HepG2 (cell line): ENCODE measurements around the gene SNX13. TPM values are rescaled to one million over a fixed set of nuclear protein-coding genes. Genes with fewer than 3 reads are reported as not detected.

Experiments
- ATAC-seq: fragments of 200-7000 bp; cut with Tn5 transposase; 3 replicates; pipeline ENCODE4 v1.9.1; 2020; ENCODE audit warnings: mild to moderate bottlenecking, moderate library complexity
- BruUV-seq: library from RNA; stranded (reverse); fragments of 400-500 nt; replicated peaks from 2 replicates; lab custom pipeline; 2021; lab: Mats Ljungman, UMichigan
- CTCF ChIA-PET: fragments of 300-600 bp; formaldehyde crosslinking; extraction: SDS; loops from one replicate; lab custom pipeline; 2021; ENCODE audit warnings: low total read pairs, inconsistent platforms, low intra/inter-chr PET ratio; lab: Yijun Ruan, JAX
- POLR2A ChIA-PET: fragments of 350-600 bp; sonication (Branson Sonifier 250); formaldehyde crosslinking; loops from one replicate; lab custom pipeline; 2020; ENCODE audit warnings: antibody characterized with exemption, inconsistent platforms; lab: Yijun Ruan, JAX
- DNase-seq: peaks from one replicate; pipeline ENCODE4 v3.0.0-alpha.2; 2015; ENCODE audit warnings: low spot score
- FAIRE-seq: peaks from 3 replicates; lab custom pipeline; 2011; peaks lifted over from hg19 to GRCh38; lab: Jason Lieb, UNC
- H2AFZ ChIP-seq: one replicate; pipeline ENCODE4 v1.6.1; 2011; ENCODE audit warnings: low read length, inconsistent platforms
- H3K27ac ChIP-seq: fragments of 300-600 bp; 3 replicates; pipeline ENCODE4 v1.8.0; 2011; ENCODE audit warnings: mixed run types, mild to moderate bottlenecking, mixed read lengths, low read length, inconsistent platforms; ENCODE audit not compliant: insufficient read depth; ENCODE audit errors: extremely low read length
- H3K27me3 ChIP-seq, 2 experiments: fragments of 200-600 bp in 1 of 2; 2 replicates in 1 of 2; 3 replicates in 1 of 2; pipeline versions ENCODE4 v1.6.0 to v1.8.0; 2011; ENCODE audit warnings: low read length in 2 of 2, mild to moderate bottlenecking in 2 of 2, moderate library complexity in 2 of 2, inconsistent platforms in 1 of 2; ENCODE audit not compliant: insufficient read depth in 2 of 2, control insufficient read depth in 1 of 2
- H3K36me3 ChIP-seq, 2 experiments: fragments of 200-600 bp in 1 of 2; replicated peaks in 1 of 2; 2 replicates in 1 of 2; 3 replicates in 1 of 2; pipeline versions ENCODE4 v1.5.1 to v1.8.0; 2011; ENCODE audit warnings: low read length in 2 of 2, inconsistent platforms in 1 of 2; ENCODE audit not compliant: insufficient read depth in 2 of 2, control insufficient read depth in 1 of 2
- H3K4me1 ChIP-seq: 2 replicates; pipeline ENCODE4 v1.5.1; 2012; ENCODE audit warnings: low read length, inconsistent platforms; ENCODE audit not compliant: insufficient read depth
- H3K4me2 ChIP-seq: 2 replicates; pipeline ENCODE4 v1.6.0; 2011; ENCODE audit warnings: low read depth, low read length, inconsistent platforms
- H3K4me3 ChIP-seq, 3 experiments: fragments of 200-600 bp in 1 of 3; sonication (generic), shearing (Covaris generic) in 1 of 3; replicated peaks in 1 of 3; 2 replicates each; pipeline ENCODE4 v1.5.1; 2011 to 2016; ENCODE audit warnings: low read length in 3 of 3, inconsistent platforms in 2 of 3, low read depth in 2 of 3, mild to moderate bottlenecking in 2 of 3, control low read depth in 1 of 3, mixed read lengths in 1 of 3; ENCODE audit not compliant: insufficient read depth in 1 of 3
- H3K79me2 ChIP-seq: one replicate; pipeline ENCODE4 v1.6.1; 2011; ENCODE audit warnings: low read length, inconsistent platforms; ENCODE audit not compliant: insufficient read depth
- H3K9ac ChIP-seq: 2 replicates; pipeline ENCODE4 v1.6.0; 2011; ENCODE audit warnings: mild to moderate bottlenecking, low read depth, low read length, inconsistent platforms; ENCODE audit not compliant: insufficient read depth
- H3K9me3 ChIP-seq: 2 replicates; pipeline ENCODE4 v1.5.1; 2012; ENCODE audit warnings: mild to moderate bottlenecking, low read length
- H4K20me1 ChIP-seq: 2 replicates; pipeline ENCODE4 v1.6.0; 2011; ENCODE audit warnings: inconsistent platforms, mild to moderate bottlenecking, low read length, moderate library complexity; ENCODE audit not compliant: insufficient read depth
- ARID2 ChIP-seq: sonication (generic); formaldehyde crosslinking; IDR thresholded peaks from 2 replicates; pipeline ENCODE4 v1.8.1; 2022; ENCODE audit warnings: mild to moderate bottlenecking, missing genetic modification reagents, borderline replicate concordance
- DR1 ChIP-seq: sonication (generic); formaldehyde crosslinking; IDR thresholded peaks from 2 replicates; pipeline ENCODE4 v1.8.0; 2021; ENCODE audit warnings: mild to moderate bottlenecking, missing genetic modification reagents, inconsistent platforms
- MYC ChIP-seq: sonication (generic); formaldehyde crosslinking; IDR thresholded peaks from 2 replicates; pipeline ENCODE4 v1.9.0; 2021; ENCODE audit warnings: missing genetic modification reagents, borderline replicate concordance
- NFKB2 ChIP-seq: sonication (generic); formaldehyde crosslinking; IDR thresholded peaks from 2 replicates; pipeline ENCODE4 v1.4.0; 2020; ENCODE audit warnings: missing genetic modification reagents, borderline replicate concordance
- REXO4 ChIP-seq: sonication (generic); formaldehyde crosslinking; IDR thresholded peaks from 2 replicates; pipeline ENCODE4 v1.8.0; 2022; ENCODE audit warnings: missing genetic modification reagents, mild to moderate bottlenecking, borderline replicate concordance
- TGIF2 ChIP-seq: IDR thresholded peaks from 2 replicates; pipeline ENCODE4 v1.6.1; 2016; ENCODE audit warnings: control low read depth, missing compliant biosample characterization
- U2AF2 ChIP-seq: fragments of 200-400 bp; formaldehyde crosslinking; IDR thresholded peaks from 2 replicates; pipeline ENCODE4 v1.6.1; 2017; ENCODE audit warnings: low read depth, mild to moderate bottlenecking, low read length
- ZBTB2 ChIP-seq: sonication (generic); formaldehyde crosslinking; IDR thresholded peaks from 2 replicates; pipeline ENCODE4 v1.8.0; 2022; ENCODE audit warnings: low read depth, missing genetic modification reagents
- ZNF205 ChIP-seq: IDR thresholded peaks from 2 replicates; pipeline ENCODE4 v1.6.1; 2018; ENCODE audit warnings: missing biosample characterization, missing genetic modification reagents
- ZNF878 ChIP-seq: sonication (generic); formaldehyde crosslinking; IDR thresholded peaks from 2 replicates; pipeline ENCODE4 v1.8.1; 2023; ENCODE audit warnings: mild to moderate bottlenecking, missing genetic modification reagents, moderate library complexity
- ZSCAN22 ChIP-seq: sonication (generic); formaldehyde crosslinking; IDR thresholded peaks from 2 replicates; pipeline ENCODE4 v1.4.0; 2020; ENCODE audit warnings: mild to moderate bottlenecking, missing genetic modification reagents
- WGBS: methylation state at CpG from one replicate; pipeline ENCODE4 v1.1.6; 2017; ENCODE audit warnings: low lambda C conversion rate; 5-methylcytosine and 5-hydroxymethylcytosine counted together
- in situ Hi-C: cut with HindIII; loops from 2 replicates; pipeline ENCODE4 v1.10.0; 2017; ENCODE audit warnings: low pct_unique_long_range_greater_than_20kb; ENCODE audit not compliant: extremely low pct_ligation_motif_present
- intact Hi-C: fragments of 100-400 bp; cut with micrococcal nuclease; formaldehyde crosslinking; loops from one replicate; pipeline ENCODE4 v1.10.0; 2022; ENCODE audit not compliant: unreplicated experiment
- polyA plus RNA-seq, 8 experiments: library from polyadenylated mRNA; depleted of rRNA in 3 of 8; stranded (reverse) in 7 of 8; unstranded in 1 of 8; fragments of >200 nt; fragmentation: Illumina TruSeq in 4 of 8; extraction: Trizol in 4 of 8; gene quantifications; 2 replicates each; pipeline versions ENCODE4 v1.2.1 to v1.2.3, GENCODE V29; 2011 to 2016; ENCODE audit warnings: low read depth in 4 of 8, missing spikeins in 1 of 8, mixed read lengths in 1 of 8; ENCODE audit not compliant: insufficient read depth in 1 of 8
- total RNA-seq, 5 experiments: library from RNA; depleted of rRNA; stranded (reverse); fragments of >200 nt; fragmentation: Illumina TruSeq; extraction: Trizol; gene quantifications; 2 replicates each; pipeline ENCODE4 v1.2.3, GENCODE V29; 2016; ENCODE audit warnings: low read depth in 1 of 5

SNX13 gene
- total and polyA plus RNA-seq, 2 of the 13 experiments (the other 11 are each of a cell fraction or from before 2014, with no cell fraction given): 14.3 to 32.3 TPM

GRCh38 chr7:17913250-17913649, 27.0 kb downstream of the SNX13 start (continued):
- TF ChIP-seq ZNF205 (CRISPR knock-in tag) (no peak), U2AF2 (no peak), DR1 (no peak), ZBTB2 (CRISPR knock-in tag) (no peak)

- ATAC-seq (no peak), DNase-seq (no peak)
- Histone ChIP-seq H3K27ac (no peak overlapping the region), H3K27me3 (no peaks in the 10 kb centered on the region), H3K9me3 (peaks cover 8% of the 10 kb centered on the region), H2AFZ (no peak overlapping the region), H3K9ac (no peak overlapping the region), H3K4me3 (no peak overlapping the region), H4K20me1 (peaks cover 9% of the 10 kb centered on the region; the same call in 1 of the 2 replicates), H3K4me1 (peaks cover 28% of the 10 kb centered on the region)
- no TSS peak for BruUV-seq
- CTCF ChIA-PET: no interaction called here
- POLR2A ChIA-PET: no interaction called here
- WGBS: 89% methylated on average over 5 of the region's 5 CpGs
- intact Hi-C loops: no loop called here
- TF ChIP-seq MYC (CRISPR knock-in tag): no peak
- TF ChIP-seq TGIF2 (CRISPR knock-in tag): no peak
- no peak for TF ChIP-seq ARID2
- TF ChIP-seq ZBTB2 (CRISPR knock-in tag): no peak
- TF ChIP-seq ZNF878 (CRISPR knock-in tag): no peak
- no peak for TF ChIP-seq REXO4 (CRISPR knock-in tag)
- TF ChIP-seq ZSCAN22: no peak
- TF ChIP-seq NFKB2 (CRISPR knock-in tag): no peak
- TF ChIP-seq, all 625 proteins: peak for 0
- FAIRE-seq: no peak
- H3K79me2 ChIP-seq: peaks cover 79% of the 10 kb centered on the region
- in situ Hi-C loops: no loop called here
- no peak overlapping the region for H3K4me2 ChIP-seq
- no peaks in the 10 kb centered on the region for H3K36me3 ChIP-seq
Observed at GRCh38 chr7:17912536-17913235, 27.6 kb downstream of the SNX13 start.
